ENCODE measurements around the gene CPM. TPM values are rescaled to one million over a fixed set of nuclear protein-coding genes. Genes with fewer than 3 reads are reported as not detected.

CPM gene
- total and polyA plus RNA-seq, 4 donors = 14.2 to 65.0 (median 24.0) TPM

- Histone ChIP-seq H3K27me3 (ENCODE audit: control insufficient read depth in 4 of 4, insufficient read depth in 4 of 4, low read length in 3 of 4) (no peaks in the 10 kb centered on the region), H3K27ac (ENCODE audit: low read depth in 1 of 2, low read length in 2 of 2) (peak overlapping the region; percentile 50 to 86), H3K4me1 (ENCODE audit: control insufficient read depth in 4 of 4, insufficient read depth in 4 of 4, low read length in 3 of 4) (peaks cover 0 to 15% (median 4%) of the 10 kb centered on the region in 4 donors), H3K9me3 (ENCODE audit: control insufficient read depth in 4 of 4, low read length in 3 of 4) (no peaks in the 10 kb centered on the region), H3K9ac (ENCODE audit: low read depth in 1 of 2, low read length in 2 of 2) (peak overlapping the region; percentile 78 to 89), H3K36me3 (ENCODE audit: control insufficient read depth in 4 of 4, insufficient read depth in 3 of 4, low read depth in 1 of 4, low read length in 3 of 4) (peaks cover 0 to 4% (median 2%) of the 10 kb centered on the region in 4 donors), H3K4me3 (ENCODE audit: low read depth in 1 of 3, low read length in 3 of 3) (peak overlapping the region; percentile 53 to 97 (median 64))
- no peak for TF ChIP-seq RAD21 (IDR thresholded peaks at IDR 0.05)
- peak; percentile 61 for TF ChIP-seq SP1 (IDR thresholded peaks at IDR 0.05)
- TF ChIP-seq RXRA (IDR thresholded peaks at IDR 0.05) = peak; percentile 47 to 79
- TF ChIP-seq TAF1 (conservative IDR thresholded peaks at IDR 0.05) = peak; percentile 76
- peak; percentile 46 to 74 for TF ChIP-seq HNF4A (conservative IDR thresholded peaks at IDR 0.05)
- TF ChIP-seq ATF3 (IDR thresholded peaks at IDR 0.05) = no peak
- TF ChIP-seq FOXA2 (IDR thresholded peaks at IDR 0.05) = no peak
- peak; percentile 60 for TF ChIP-seq REST (IDR thresholded peaks at IDR 0.05)
- TF ChIP-seq JUND (IDR thresholded peaks at IDR 0.05) = peak in 1 of 2 donors; percentile 21
- peak; percentile 35 for TF ChIP-seq MAX (IDR thresholded peaks at IDR 0.05)
- TF ChIP-seq YY1 (IDR thresholded peaks at IDR 0.05) = peak; percentile 81
- 47% methylated on average over 32 of the region's 32 CpGs for WGBS
- DNase-seq (ENCODE audit: low spot score) = peak; percentile 60
Measured at GRCh38 chr12:68804657-68805591, 128.0 kb downstream of the CPM start.

GRCh38 chr12:68803948-68804656 is 128.9 kb downstream of the CPM start:
- TF ChIP-seq HNF4A (conservative IDR thresholded peaks at IDR 0.05) = no peak
- no peak for TF ChIP-seq SP1 (IDR thresholded peaks at IDR 0.05)
- TF ChIP-seq CTCF (IDR thresholded peaks at IDR 0.05; ENCODE audit: low read depth, low read length, missing input control) = no peak
- no peak for TF ChIP-seq NR2F2 (IDR thresholded peaks at IDR 0.05)
- no peak for TF ChIP-seq ZBTB33 (IDR thresholded peaks at IDR 0.05)
- no peak for TF ChIP-seq FOXA2 (IDR thresholded peaks at IDR 0.05)
- no peak for TF ChIP-seq REST (IDR thresholded peaks at IDR 0.05)
- DNase-seq (ENCODE audit: low spot score) = no peak
- no peak overlapping the region for H3K4me3 ChIP-seq (ENCODE audit: low read depth in 1 of 3, low read length in 3 of 3)
- H3K4me1 ChIP-seq (ENCODE audit: control insufficient read depth in 4 of 4, insufficient read depth in 4 of 4, low read length in 3 of 4) = peaks cover 0 to 11% (median 2%) of the 10 kb centered on the region in 4 donors
- WGBS = 82% methylated on average over 5 of the region's 5 CpGs
- H3K9me3 ChIP-seq (ENCODE audit: control insufficient read depth in 4 of 4, low read length in 3 of 4) = no peaks in the 10 kb centered on the region
- peak overlapping the region; percentile 50 to 86 for H3K27ac ChIP-seq (ENCODE audit: low read depth in 1 of 2, low read length in 2 of 2)
- no peak overlapping the region for H3K9ac ChIP-seq (ENCODE audit: low read depth in 1 of 2, low read length in 2 of 2)
- no peaks in the 10 kb centered on the region for H3K36me3 ChIP-seq (ENCODE audit: control insufficient read depth in 4 of 4, insufficient read depth in 3 of 4, low read depth in 1 of 4, low read length in 3 of 4)
- H3K27me3 ChIP-seq (ENCODE audit: control insufficient read depth in 4 of 4, insufficient read depth in 4 of 4, low read length in 3 of 4) = no peaks in the 10 kb centered on the region
